ENCODE data around the gene PPFIA4. TPM values are rescaled to one million over a fixed set of nuclear protein-coding genes. Genes with fewer than 3 reads are reported as not detected.
"Not testable (repeated sequence)": the region's sequence is repeated elsewhere in the genome, so short reads cannot be mapped to it uniquely, and the experiment has no call there.

PPFIA4 gene
- total RNA-seq, 1 donor from 2014 or later, result 11.1 TPM

DNA sequence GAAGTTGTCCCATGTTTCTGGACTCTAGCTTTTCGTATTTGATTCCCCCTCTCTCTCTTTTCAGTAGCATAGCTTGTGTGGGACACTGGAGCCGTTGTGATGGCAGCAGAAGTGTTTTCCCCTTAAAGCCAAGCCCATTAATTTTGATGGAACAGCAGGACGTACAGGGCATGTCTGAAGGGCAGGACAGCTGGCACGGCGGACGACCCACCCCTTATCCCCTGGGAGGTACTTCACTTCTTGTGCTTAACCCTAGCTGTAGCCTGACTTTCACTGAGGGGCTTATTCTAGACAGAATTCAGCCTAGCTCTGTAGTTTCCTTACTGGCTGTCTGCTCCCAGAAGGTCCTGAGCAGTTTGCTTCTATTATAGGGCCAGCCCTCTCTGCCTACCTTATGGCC, 8.6 kb upstream of the PPFIA4 start:
- DNase-seq, result no peak

DNA sequence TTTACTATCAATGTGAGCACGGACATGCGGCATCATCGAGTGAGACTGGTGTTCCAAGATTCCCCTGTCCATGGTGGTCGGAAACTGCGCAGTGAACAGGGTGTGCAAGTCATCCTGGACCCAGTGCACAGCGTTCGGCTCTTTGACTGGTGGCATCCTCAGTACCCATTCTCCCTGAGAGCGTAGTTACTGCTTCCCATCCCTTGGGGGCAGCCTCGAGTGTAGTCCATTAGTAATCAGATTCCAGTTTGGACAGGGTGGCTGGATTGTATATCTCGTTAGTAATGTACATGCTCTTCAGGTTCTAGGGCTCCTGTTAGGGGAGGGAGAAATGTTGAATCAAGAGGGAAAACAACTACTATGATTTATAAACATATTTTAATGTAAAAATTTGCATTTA, 3.4 kb upstream of the PPFIA4 start:
- not testable (repeated sequence) for DNase-seq

DNA sequence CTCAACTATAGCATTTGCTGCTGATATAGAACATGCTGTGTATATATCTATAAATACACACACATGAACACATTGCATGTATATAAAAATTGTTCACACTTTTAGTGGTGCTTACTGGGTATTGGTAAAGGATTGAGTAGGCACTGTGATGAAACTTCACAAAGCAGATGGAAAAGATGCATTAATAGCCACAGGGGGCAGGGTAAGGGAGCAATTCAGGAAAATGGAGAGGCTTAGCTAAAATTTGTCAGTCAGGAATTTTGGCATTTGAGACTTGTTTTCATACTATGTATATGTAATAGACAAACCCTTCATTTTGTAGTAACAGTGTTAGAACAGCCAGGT, 633 bp upstream of the PPFIA4 start:
- DNase-seq, result no peak

GRCh38 chr1:203026666-203027663, 674 bp downstream of the PPFIA4 start:
- no peak for DNase-seq

DNA sequence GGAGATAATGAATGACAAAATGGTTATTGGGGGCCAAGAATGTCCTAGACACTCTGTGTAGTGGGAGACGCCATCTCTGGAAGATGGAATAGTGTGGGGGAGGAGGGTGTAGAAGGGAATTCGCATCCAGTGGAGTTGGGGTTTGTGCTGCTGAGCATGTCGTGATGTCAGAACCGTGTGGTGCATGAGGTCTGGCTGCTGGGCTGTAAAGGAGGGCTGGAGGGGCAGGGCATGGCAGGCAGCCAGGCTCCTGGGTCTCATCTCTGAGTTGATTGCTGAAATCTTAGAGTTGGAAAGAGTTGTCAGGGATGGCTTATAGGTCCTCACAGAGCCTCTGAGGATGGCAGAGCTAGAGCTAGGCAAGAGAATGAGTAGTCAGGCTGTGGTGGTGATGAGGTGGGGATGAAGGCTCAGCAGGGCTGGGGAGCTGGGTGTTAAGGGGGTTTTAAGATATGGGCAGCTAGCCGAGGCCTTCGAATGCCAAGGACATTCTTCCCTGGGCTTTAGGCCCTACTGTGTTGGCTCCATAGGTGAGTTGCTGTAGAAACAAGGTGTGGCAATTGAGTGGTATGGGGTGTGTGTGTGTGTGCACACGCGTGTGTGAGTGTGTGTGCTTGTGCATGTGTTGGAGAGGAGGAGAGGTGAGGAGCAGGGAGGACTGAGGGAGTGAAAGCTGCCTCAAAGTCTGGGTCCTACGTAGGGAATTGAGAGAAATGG, 1.9 kb downstream of the PPFIA4 start:
- no peak for DNase-seq

GRCh38 chr1:203028784-203029553, 2.7 kb downstream of the PPFIA4 start:
- DNase-seq, result no peak

GRCh38 chr1:203031467-203031866, 5.2 kb downstream of the PPFIA4 start:
- no peak for DNase-seq

GRCh38 chr1:203033287-203033686, 7.0 kb downstream of the PPFIA4 start:
- DNase-seq, result no peak

DNA sequence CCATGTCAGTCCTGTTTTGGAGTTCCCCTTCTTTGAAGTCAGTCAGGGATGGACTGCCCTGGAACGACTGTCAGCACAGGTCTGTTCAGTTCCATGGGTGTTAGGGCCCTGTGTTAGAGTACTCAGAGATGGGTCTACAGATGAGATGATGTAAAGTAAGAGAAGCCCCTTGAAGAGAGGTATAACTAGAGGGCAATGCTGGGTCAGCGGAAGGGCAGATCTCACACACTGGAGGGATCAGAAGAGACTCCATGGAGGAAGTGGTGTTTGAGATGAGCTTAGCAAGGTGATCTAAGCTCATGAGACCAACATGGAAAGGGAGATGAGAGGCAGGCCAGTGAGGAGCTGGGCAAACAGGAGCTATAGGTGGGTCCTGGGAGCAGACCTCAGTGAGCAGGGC, 7.6 kb downstream of the PPFIA4 start:
- DNase-seq, result no peak

- no peak for DNase-seq
Observed at GRCh38 chr1:203034422-203035110, 8.3 kb downstream of the PPFIA4 start.

DNA sequence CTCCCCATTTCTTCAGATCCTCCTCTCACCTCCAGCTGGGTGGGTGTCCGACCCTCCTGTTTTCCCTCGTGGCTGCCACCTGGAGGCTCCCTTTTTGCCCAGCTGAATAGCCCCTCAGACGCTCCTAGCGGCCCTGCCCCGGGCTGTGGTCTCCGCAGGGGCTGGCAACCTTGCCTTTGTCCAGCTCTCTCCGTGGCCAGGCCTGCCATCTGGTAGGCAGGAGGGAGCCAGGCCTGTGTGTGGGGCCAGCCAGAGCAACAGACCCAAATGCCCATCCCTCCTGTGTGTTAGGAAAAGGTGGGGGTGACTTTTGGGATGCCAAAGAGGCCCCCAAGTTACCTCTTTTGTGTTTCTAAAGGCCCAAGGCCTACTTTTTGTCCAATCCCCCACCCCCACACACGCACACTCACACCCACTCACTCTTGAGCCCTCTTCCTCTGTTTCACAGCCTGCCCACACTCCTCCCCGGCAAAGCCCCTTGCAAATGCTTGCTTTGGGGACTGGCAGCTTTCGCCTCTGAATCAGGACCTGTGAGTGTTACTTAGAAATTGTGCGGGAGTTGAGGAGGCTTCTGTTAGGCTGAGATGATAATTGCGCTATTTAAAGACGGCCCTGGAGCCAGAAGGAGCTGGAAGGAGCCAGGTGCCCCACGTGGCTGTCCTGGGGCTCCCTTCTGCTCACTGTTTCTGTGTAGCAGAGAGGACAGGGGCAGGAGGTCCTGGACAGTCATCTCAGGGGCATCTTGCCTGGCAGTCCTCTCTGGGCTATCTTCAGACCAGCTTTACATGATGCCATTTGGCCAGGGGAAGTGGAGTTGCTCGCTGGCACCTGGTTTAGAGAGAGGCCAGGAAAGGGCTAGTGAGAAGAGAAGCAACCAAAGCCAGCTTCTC, 9.1 kb downstream of the PPFIA4 start:
- DNase-seq, result peak; percentile 54

GRCh38 chr1:203036135-203036534, 9.8 kb downstream of the PPFIA4 start:
- no peak for DNase-seq

DNA sequence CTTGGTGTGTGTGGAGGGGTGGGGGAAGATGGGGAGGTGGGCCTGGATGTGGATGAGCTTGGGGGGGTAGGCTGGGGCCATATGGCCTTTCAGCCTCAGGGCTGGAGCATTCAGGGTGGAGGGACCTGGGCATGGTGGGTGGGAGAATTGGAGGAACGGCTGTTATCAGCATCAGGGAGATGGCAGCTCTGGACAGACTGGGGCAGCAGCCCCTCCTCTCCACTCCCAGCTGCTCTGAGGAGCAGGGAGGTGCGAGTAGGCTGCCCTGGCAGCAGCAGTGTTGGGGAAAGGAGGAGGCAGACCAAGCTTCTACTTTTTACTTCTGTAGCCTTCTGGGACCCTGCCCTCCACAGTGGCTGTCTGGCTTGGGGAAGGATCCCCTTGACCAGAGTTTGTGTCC, 10.2 kb downstream of the PPFIA4 start:
- no peak for DNase-seq

DNA sequence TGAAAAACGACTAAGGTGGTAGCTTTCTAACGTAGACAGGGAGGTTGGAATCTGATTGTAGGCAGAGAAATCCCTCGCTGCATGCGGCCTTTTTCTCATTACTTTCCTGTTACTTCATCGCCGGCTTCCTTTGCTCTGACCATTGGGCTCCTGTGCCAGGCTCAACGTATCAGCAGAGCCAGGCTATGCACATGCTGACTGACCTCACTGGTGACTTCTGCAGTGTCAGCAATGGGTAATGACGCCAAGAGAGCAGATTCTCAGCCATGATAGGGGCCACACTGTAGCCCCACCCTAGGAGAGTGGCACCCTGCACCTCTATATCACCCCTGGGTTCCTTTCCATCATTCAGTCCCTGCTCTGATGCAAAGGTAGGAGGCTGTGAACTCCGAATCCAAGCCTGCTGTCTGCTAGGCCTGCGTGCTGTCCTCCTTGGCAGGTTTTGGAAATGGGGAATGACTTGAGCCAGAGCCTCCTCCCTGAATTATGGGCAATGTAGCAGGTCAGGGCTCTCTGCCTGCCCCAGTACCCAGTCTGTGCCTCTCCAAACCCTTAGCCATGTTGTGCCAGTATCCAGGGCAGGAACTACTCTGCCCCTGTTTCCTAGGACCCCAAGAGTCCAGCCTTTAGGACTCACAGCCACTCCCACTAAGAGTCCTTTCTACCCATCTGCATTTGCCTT, 11.4 kb downstream of the PPFIA4 start:
- no peak for DNase-seq

GRCh38 chr1:203038217-203038741, 12.0 kb downstream of the PPFIA4 start:
- peak; percentile 80 for DNase-seq

DNA sequence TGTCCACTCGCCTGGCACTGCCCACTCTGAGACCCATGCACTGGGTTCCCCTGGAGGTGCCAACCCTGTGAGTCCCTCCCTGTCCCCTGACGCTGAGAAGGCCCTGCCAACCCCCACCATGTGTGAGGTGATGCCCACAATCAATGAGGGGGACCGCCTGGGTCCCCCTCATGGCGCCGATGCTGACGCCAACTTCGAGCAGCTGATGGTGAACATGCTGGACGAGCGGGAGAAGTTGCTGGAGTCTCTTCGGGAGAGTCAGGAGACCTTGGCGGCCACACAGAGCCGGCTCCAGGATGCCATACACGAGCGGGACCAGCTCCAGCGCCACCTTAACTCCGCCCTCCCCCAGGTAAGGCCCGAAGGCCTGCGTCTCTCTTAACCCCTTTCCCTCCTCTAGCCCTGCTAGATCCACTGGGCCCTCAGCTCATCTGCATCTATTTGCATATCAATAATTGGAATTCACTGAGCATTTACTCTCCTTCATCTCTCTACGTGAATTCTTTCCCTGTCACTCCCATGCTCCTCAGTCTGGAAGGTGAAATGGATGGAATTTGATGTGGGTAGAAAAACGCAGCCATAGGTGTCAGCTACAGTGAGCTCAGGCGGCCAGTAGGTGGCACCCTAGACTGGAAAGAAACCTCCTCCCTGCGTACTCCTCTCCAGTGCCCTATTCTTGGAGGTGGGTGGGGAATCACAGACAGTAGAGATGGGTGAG, 12.8 kb downstream of the PPFIA4 start:
- peak; percentile 61 for DNase-seq

- DNase-seq, result no peak
Observed at GRCh38 chr1:203039609-203040512, 13.6 kb downstream of the PPFIA4 start.

DNA sequence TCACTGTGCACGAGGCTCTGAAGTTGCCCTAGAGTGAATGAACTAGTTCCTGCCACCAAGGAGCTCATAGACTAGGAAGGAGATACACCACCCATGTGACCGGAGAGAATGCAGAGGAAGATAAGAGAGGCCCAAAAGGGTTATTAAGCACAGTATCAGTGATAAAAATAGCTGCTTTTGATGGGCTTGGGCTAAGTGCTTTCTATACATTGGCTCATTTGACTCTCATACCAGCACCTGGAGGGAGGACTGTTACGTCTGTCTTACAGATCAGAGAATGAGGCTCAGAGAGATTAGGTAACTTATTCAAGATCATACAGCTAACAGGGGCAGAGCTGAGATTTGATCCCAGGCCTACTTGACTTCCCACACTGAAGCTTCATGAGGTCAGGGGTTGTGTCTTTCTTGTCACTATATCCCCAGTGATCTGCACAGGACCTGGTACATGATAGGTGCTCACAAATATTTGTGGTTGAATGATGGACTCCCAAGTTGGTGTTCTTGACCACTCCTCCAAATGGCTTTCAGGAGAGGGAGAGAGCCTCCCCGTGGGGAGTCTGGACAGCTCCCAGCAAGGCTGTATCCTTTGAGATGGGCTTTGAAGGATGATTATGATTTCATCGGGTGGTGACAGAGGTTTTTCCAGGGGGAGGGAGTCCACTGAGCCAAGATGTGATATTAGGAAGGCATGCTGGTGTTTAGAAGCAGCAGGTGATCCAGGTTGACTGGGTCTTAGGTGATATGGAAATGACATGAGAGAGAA, 14.4 kb downstream of the PPFIA4 start:
- DNase-seq, result no peak

Measured in occipital lobe (tissue), 2 donors.